Breast epithelium (tissue), 3 donors: ENCODE data around the gene GSTO2.

Experiments
- POLR2A ChIP-seq: fragments of 450-650 bp; IDR thresholded peaks from one replicate; pipeline ENCODE4 v1.6.1; 2016; ENCODE audit warnings: antibody characterized with exemption, mild to moderate bottlenecking, moderate library complexity
- TF ChIP-seq, protein P1 (sequence below), 3 donors: fragments of 450-650 bp; IDR thresholded peaks; one replicate each; pipeline ENCODE4 v1.5.1; 2016 to 2017; ENCODE audit warnings: antibody characterized with exemption in 3 of 3, mild to moderate bottlenecking in 3 of 3, moderate library complexity in 3 of 3

DNA sequence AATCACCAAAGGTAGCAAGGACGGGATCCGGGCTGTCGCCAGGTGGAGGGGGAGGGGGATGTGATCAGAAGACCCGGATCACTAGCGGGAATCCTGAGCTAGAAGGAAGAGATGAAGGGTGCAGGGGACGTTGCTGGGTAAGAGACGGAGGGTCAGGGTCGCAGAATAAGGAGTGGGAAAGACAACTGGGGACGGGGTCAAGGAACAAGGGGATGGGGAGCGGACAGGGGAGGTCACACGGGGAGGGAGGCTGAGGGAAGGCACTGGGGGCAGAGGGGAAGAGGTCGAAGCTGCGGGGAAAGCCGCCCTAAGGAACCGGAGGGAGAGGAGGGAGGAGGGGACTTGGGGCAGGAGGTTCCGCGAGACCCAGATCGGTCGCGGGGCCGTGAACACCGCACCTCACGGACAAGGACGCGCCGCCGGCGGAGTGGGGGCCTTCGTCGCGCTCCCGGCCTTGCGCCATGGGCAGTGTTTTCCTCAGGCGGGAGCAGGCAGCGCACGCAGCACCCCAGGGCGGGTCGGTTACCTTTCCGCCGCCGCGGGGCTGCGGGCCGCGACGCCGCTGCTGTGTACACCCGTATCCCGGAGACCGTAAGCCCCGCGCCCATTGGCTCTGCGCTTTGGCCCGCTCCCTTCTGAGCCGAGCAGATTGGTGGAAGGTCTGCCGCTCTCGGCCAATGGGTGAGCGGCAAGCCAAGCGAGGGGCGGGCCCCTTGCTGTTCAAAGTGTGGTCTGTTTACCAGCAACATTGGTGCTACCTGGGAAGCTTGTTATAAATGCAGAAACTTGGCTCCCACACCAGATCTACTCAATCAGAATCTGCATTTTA lies 37.0 kb upstream of the GSTO2 start, which contains the start of gene CFAP43:
- TF ChIP-seq, protein P1, sequence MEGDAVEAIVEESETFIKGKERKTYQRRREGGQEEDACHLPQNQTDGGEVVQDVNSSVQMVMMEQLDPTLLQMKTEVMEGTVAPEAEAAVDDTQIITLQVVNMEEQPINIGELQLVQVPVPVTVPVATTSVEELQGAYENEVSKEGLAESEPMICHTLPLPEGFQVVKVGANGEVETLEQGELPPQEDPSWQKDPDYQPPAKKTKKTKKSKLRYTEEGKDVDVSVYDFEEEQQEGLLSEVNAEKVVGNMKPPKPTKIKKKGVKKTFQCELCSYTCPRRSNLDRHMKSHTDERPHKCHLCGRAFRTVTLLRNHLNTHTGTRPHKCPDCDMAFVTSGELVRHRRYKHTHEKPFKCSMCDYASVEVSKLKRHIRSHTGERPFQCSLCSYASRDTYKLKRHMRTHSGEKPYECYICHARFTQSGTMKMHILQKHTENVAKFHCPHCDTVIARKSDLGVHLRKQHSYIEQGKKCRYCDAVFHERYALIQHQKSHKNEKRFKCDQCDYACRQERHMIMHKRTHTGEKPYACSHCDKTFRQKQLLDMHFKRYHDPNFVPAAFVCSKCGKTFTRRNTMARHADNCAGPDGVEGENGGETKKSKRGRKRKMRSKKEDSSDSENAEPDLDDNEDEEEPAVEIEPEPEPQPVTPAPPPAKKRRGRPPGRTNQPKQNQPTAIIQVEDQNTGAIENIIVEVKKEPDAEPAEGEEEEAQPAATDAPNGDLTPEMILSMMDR (IDR thresholded peaks at IDR 0.05), result no peak
- TF ChIP-seq POLR2A, result peak; percentile 67
